GM23248 (cell line): ENCODE results near the gene GTF2IRD1. TPM values are rescaled to one million over a fixed set of nuclear protein-coding genes. Genes with fewer than 3 reads are reported as not detected.
A peak's percentile ranks its signal among the peaks of the same experiment; 100 is the strongest.

ENCODE experiments used
- DNase-seq: peaks from one replicate; pipeline ENCODE4 v3.0.0-alpha.2; 2015
- H2AFZ ChIP-seq: fragments of 200-600 bp; sonication (generic); 2 replicates; pipeline ENCODE4 v1.6.1; 2016; ENCODE audit warnings: antibody characterized with exemption
- H3F3A ChIP-seq: fragments of 200-600 bp; sonication (generic); 2 replicates; pipeline ENCODE4 v1.6.1; 2016; ENCODE audit warnings: mild to moderate bottlenecking, antibody characterized with exemption, mixed run types; ENCODE audit not compliant: insufficient read depth
- H3K27ac ChIP-seq: fragments of 200-600 bp; sonication (generic); 2 replicates; pipeline ENCODE4 v1.5.1; 2016; ENCODE audit warnings: mild to moderate bottlenecking
- H3K27me3 ChIP-seq: fragments of 200-600 bp; sonication (generic); replicated peaks from 2 replicates; pipeline ENCODE4 v1.6.1; 2016; ENCODE audit warnings: mild to moderate bottlenecking; ENCODE audit not compliant: insufficient read depth
- H3K36me3 ChIP-seq: fragments of 200-600 bp; sonication (generic); 2 replicates; pipeline ENCODE4 v1.6.1; 2016; ENCODE audit warnings: low read depth, mild to moderate bottlenecking
- H3K4me1 ChIP-seq: fragments of 200-600 bp; sonication (generic); 2 replicates; pipeline ENCODE4 v1.6.1; 2016; ENCODE audit warnings: mild to moderate bottlenecking; ENCODE audit not compliant: insufficient read depth
- H3K4me2 ChIP-seq: fragments of 200-600 bp; sonication (generic); one replicate; pipeline ENCODE4 v1.6.1; 2016; ENCODE audit warnings: mild to moderate bottlenecking; ENCODE audit not compliant: unreplicated experiment
- H3K4me3 ChIP-seq: fragments of 200-600 bp; sonication (generic); 2 replicates; pipeline ENCODE4 v1.5.1; 2016; ENCODE audit warnings: mild to moderate bottlenecking
- H3K79me2 ChIP-seq: fragments of 200-600 bp; sonication (generic); 2 replicates; pipeline ENCODE4 v1.6.1; 2016; ENCODE audit warnings: mild to moderate bottlenecking; ENCODE audit not compliant: insufficient read depth
- H3K9ac ChIP-seq: fragments of 200-600 bp; sonication (generic); 2 replicates; pipeline ENCODE4 v1.6.1; 2016; ENCODE audit warnings: mild to moderate bottlenecking
- H3K9me2 ChIP-seq: fragments of 200-600 bp; sonication (generic); 2 replicates; pipeline ENCODE4 v1.6.1; 2016; ENCODE audit warnings: mixed run types, mild to moderate bottlenecking, moderate library complexity; ENCODE audit not compliant: insufficient read depth
- H3K9me3 ChIP-seq: fragments of 200-600 bp; sonication (generic); one replicate; pipeline ENCODE4 v1.6.1; 2017; ENCODE audit warnings: low read depth
- H4K20me1 ChIP-seq: fragments of 200-600 bp; sonication (generic); 2 replicates; pipeline ENCODE4 v1.6.0; 2016; ENCODE audit not compliant: insufficient read depth
- EZH2 ChIP-seq: fragments of 200-600 bp; sonication (generic); IDR thresholded peaks from 2 replicates; pipeline ENCODE4 v1.6.1; 2018; ENCODE audit warnings: antibody characterized with exemption, mild to moderate bottlenecking; ENCODE audit not compliant: insufficient read depth, poor library complexity, severe bottlenecking
- EZH2phosphoT487 ChIP-seq: fragments of 200-600 bp; sonication (generic); IDR thresholded peaks from 2 replicates; pipeline ENCODE4 v1.6.1; 2018; ENCODE audit warnings: antibody characterized with exemption, moderate library complexity, mild to moderate bottlenecking, low read depth; ENCODE audit not compliant: insufficient read depth
- WGBS, 2 experiments: methylation state at CpG; one replicate each; pipeline ENCODE4 v1.1.6; 2015 to 2017; ENCODE audit warnings: low lambda C conversion rate in 2 of 2, low coverage in 1 of 2; ENCODE audit errors: missing lambda C conversion rate in 2 of 2; 5-methylcytosine and 5-hydroxymethylcytosine counted together
- in situ Hi-C: fragments of 300-500 bp; cut with MboI; formaldehyde crosslinking; loops from 2 replicates; pipeline ENCODE4 v1.15.0; 2020
- polyA plus RNA-seq: library from polyadenylated mRNA; unstranded; fragments of >200 nt; fragmentation: Nextera tagmentation; extraction: Ambion mirVana; gene quantifications from 2 replicates; pipeline ENCODE4 v1.2.1, GENCODE V29; 2016
- total RNA-seq: library from RNA; depleted of rRNA; stranded (reverse); fragments of >200 nt; shearing (Covaris generic); gene quantifications from 2 replicates; pipeline ENCODE4 v1.2.3, GENCODE V29; 2014

GTF2IRD1 gene
- total and polyA plus RNA-seq, 2 experiments from 2014 or later, result 3.7 to 6.6 TPM

- H4K20me1 ChIP-seq, result no peaks in the 10 kb centered on the region
- 82 to 83% methylated on average over 9 of the region's 9 CpGs for WGBS, 2 experiments
Observed at GRCh38 chr7:74467876-74468275, 14.2 kb downstream of the GTF2IRD1 start.

GRCh38 chr7:74470504-74470903 is 16.8 kb downstream of the GTF2IRD1 start:
- Histone ChIP-seq H3K9me3 (no peaks in the 10 kb centered on the region), H3K79me2 (peaks cover 10% of the 10 kb centered on the region; the same call in 1 of the 2 replicates)

More at GRCh38 chr7:74467876-74468275, 14.2 kb downstream of the GTF2IRD1 start:
- no peaks in the 10 kb centered on the region for H3F3A ChIP-seq
- no peak overlapping the region for H3K4me3 ChIP-seq
- peaks cover 26% of the 10 kb centered on the region for H3K79me2 ChIP-seq
- no peak for DNase-seq
- no peak overlapping the region for H3K9ac ChIP-seq
- H3K4me2 ChIP-seq, result no peak overlapping the region
- no peaks in the 10 kb centered on the region for H3K9me3 ChIP-seq
- in situ Hi-C loops, result no loop called here
- TF ChIP-seq EZH2phosphoT487, result no peak
- TF ChIP-seq EZH2, result no peak
- no peaks in the 10 kb centered on the region for H3K36me3 ChIP-seq
- H3K9me2 ChIP-seq, result no peaks in the 10 kb centered on the region
- no peak overlapping the region for H2AFZ ChIP-seq
- no peaks in the 10 kb centered on the region for H3K4me1 ChIP-seq
- H3K27me3 ChIP-seq, result no peaks in the 10 kb centered on the region
- H3K27ac ChIP-seq, result no peak overlapping the region

GRCh38 chr7:74473116-74473515 is 19.4 kb downstream of the GTF2IRD1 start:
- 92 to 93% methylated on average over 5 of the region's 5 CpGs for WGBS, 2 experiments
- Histone ChIP-seq H3K36me3 (no peaks in the 10 kb centered on the region), H3K9me2 (no peaks in the 10 kb centered on the region), H3F3A (no peaks in the 10 kb centered on the region), H3K4me1 (peaks cover 13% of the 10 kb centered on the region), H3K27ac (no peak overlapping the region), H4K20me1 (no peaks in the 10 kb centered on the region), H3K9me3 (no peaks in the 10 kb centered on the region), H3K4me2 (no peak overlapping the region), H2AFZ (no peak overlapping the region), H3K4me3 (no peak overlapping the region), H3K27me3 (no peaks in the 10 kb centered on the region), H3K79me2 (peaks cover 10% of the 10 kb centered on the region; the same call in 1 of the 2 replicates), H3K9ac (no peak overlapping the region)
- TF ChIP-seq EZH2 (no peak), EZH2phosphoT487 (no peak)
- in situ Hi-C loops, result no loop called here
- DNase-seq, result no peak

More at GRCh38 chr7:74470504-74470903, 16.8 kb downstream of the GTF2IRD1 start:
- Histone ChIP-seq H3K4me3 (no peak overlapping the region), H4K20me1 (no peaks in the 10 kb centered on the region), H3K4me1 (peaks cover 5% of the 10 kb centered on the region; the same call in 1 of the 2 replicates), H3K9ac (no peak overlapping the region), H3K36me3 (no peaks in the 10 kb centered on the region), H2AFZ (no peak overlapping the region), H3K27ac (no peak overlapping the region), H3K4me2 (no peak overlapping the region), H3K9me2 (no peaks in the 10 kb centered on the region), H3K27me3 (no peaks in the 10 kb centered on the region), H3F3A (no peaks in the 10 kb centered on the region)
- no peak for DNase-seq
- TF ChIP-seq EZH2 (no peak), EZH2phosphoT487 (no peak)
- 96 to 97% methylated on average over 8 of the region's 8 CpGs for WGBS, 2 experiments
- in situ Hi-C loops, result no loop called here

GRCh38 chr7:74474271-74474865 is 20.7 kb downstream of the GTF2IRD1 start:
- Histone ChIP-seq H3F3A (peaks cover 4% of the 10 kb centered on the region; the same call in 1 of the 2 replicates), H3K9me3 (no peaks in the 10 kb centered on the region), H3K4me2 (no peak overlapping the region), H3K79me2 (peaks cover 10% of the 10 kb centered on the region; the same call in 1 of the 2 replicates), H3K4me3 (no peak overlapping the region), H3K4me1 (peaks cover 23% of the 10 kb centered on the region), H2AFZ (no peak overlapping the region), H3K36me3 (no peaks in the 10 kb centered on the region), H3K9me2 (no peaks in the 10 kb centered on the region), H4K20me1 (no peaks in the 10 kb centered on the region), H3K27ac (no peak overlapping the region), H3K27me3 (no peaks in the 10 kb centered on the region), H3K9ac (no peak overlapping the region)
- TF ChIP-seq EZH2 (no peak), EZH2phosphoT487 (no peak)
- 86 to 95% methylated on average over 4 of the region's 4 CpGs for WGBS, 2 experiments
- in situ Hi-C loops, result no loop called here
- peak; percentile 52 for DNase-seq
